ENCODE measurements around the gene SMAD6.
A peak's percentile ranks its signal among the peaks of the same experiment; 100 is the strongest.
"Not testable (repeated sequence)": the region's sequence is repeated elsewhere in the genome, so short reads cannot be mapped to it uniquely, and the experiment has no call there.

SMAD6 gene

DNA sequence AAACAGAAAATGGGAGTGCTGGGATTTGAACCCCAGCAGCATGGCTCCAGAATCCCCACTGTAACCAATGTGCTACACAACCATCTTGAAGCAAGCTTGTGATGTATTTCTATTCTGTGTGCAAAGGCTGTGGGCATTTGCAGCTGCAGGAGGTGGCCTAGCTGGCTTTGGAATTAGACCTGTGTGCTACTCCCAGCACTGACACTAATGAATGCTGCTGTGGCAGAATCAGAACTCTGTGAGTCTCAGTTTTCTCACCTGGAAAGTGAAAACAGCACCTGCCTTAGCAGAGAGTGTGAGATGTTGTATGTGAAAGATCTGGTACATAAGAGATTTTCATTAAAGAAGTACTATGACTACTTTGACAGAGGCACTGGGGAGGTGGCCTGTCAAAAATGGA lies 21.5 kb upstream of the SMAD6 start:
- in situ Hi-C loops (cut with MboI; ENCODE audit: low pct_unique_long_range_greater_than_20kb, low sequenced_read_pairs, unreplicated experiment): no loop called here
- DNase-seq (ENCODE audit: low spot score): no peak
- TF ChIP-seq, protein P1, sequence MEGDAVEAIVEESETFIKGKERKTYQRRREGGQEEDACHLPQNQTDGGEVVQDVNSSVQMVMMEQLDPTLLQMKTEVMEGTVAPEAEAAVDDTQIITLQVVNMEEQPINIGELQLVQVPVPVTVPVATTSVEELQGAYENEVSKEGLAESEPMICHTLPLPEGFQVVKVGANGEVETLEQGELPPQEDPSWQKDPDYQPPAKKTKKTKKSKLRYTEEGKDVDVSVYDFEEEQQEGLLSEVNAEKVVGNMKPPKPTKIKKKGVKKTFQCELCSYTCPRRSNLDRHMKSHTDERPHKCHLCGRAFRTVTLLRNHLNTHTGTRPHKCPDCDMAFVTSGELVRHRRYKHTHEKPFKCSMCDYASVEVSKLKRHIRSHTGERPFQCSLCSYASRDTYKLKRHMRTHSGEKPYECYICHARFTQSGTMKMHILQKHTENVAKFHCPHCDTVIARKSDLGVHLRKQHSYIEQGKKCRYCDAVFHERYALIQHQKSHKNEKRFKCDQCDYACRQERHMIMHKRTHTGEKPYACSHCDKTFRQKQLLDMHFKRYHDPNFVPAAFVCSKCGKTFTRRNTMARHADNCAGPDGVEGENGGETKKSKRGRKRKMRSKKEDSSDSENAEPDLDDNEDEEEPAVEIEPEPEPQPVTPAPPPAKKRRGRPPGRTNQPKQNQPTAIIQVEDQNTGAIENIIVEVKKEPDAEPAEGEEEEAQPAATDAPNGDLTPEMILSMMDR (IDR thresholded peaks at IDR 0.05; ENCODE audit: extremely low read depth, insufficient read depth, missing control alignments): no peak

DNA sequence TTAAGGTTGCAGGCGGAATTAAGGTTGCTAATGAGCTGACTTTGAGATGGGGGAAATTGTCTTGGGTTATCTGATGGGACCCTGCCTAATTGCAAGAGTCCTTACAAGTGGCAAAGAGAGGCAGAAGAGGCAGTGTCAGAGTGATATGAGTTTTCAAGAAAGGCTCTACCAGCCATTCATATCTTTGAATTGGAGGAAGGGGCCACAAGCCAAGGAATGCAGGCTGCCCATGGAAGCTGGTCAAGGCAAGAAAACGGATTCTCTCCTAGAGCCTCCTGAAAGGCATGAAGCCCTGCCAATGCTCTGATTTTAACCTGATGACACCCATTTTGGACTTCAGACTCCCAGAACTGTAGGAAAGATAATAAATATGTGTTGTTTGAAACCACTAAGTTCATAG lies 20.6 kb upstream of the SMAD6 start:
- in situ Hi-C loops (cut with MboI; ENCODE audit: low pct_unique_long_range_greater_than_20kb, low sequenced_read_pairs, unreplicated experiment): no loop called here
- TF ChIP-seq, protein P1 (IDR thresholded peaks at IDR 0.05; ENCODE audit: extremely low read depth, insufficient read depth, missing control alignments): no peak
- no peak for DNase-seq (ENCODE audit: low spot score)

DNA sequence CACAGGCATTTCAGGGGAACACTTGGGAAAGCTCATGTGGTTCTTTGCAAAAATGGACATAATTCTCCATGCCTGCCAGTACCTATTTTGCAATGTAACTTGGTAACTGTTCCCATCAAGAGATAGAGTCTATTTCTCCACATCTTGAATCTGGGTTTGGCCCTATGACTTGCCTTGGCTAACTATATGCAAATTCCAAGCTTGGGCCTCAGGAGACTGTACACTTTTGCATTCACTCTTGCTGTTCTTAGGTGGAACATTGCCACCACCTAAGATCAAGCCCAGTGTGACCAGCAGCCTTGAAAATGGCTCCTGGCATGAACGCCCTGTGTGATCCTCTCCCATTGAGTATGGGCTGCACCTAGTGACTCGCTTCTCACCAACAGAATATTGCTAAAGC lies 19.8 kb upstream of the SMAD6 start:
- DNase-seq (ENCODE audit: low spot score): no peak
- in situ Hi-C loops (cut with MboI; ENCODE audit: low pct_unique_long_range_greater_than_20kb, low sequenced_read_pairs, unreplicated experiment): no loop called here
- TF ChIP-seq, protein P1 (IDR thresholded peaks at IDR 0.05; ENCODE audit: extremely low read depth, insufficient read depth, missing control alignments): no peak

DNA sequence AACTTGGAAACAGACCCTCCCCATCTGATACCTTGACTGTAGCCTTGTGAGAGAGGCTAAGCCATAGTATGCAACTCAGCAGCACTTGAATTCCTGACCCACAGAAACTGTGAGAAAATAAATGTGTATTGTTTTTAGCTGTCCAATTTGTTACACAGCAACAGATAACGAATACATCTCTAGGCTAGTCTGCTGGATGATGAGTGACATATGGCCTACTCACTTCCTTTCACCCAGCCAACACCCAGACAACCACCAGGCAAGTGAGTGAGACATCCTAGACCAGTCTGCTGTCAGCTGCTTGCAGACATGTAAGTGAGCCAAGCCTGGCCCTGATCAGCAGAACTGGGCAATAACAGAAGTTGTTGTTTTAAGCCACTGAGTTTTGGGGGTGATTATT lies 19.2 kb upstream of the SMAD6 start:
- in situ Hi-C loops (cut with MboI; ENCODE audit: low pct_unique_long_range_greater_than_20kb, low sequenced_read_pairs, unreplicated experiment): no loop called here
- TF ChIP-seq, protein P1 (IDR thresholded peaks at IDR 0.05; ENCODE audit: extremely low read depth, insufficient read depth, missing control alignments): no peak
- no peak for DNase-seq (ENCODE audit: low spot score)

DNA sequence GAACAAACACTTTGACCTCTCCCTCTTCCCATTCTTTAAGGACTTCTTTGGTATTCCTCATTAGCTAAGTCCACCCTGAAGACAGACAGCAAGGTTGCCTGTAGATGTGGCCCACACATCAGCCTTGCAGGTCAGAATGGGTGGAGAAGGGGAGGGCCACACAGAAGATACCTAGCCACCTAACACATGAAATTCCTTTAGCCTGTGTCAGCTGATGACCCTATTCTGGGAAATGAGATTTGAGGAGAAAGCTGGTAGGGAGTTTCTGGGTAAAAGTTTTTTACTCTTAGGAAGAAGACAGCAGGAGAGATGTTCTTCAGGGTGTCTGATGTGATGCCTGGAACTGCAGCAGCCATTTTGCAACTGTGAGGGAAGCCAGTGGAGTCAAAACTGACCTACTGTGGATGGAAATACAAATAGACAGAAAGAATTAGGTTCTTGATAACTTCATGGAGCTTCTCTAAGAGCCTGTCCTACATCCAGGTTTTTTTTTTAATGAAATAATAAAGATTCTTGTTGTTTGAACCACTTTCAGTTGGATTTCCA lies 17.8 kb upstream of the SMAD6 start:
- TF ChIP-seq, protein P1 (IDR thresholded peaks at IDR 0.05; ENCODE audit: extremely low read depth, insufficient read depth, missing control alignments): no peak
- in situ Hi-C loops (cut with MboI; ENCODE audit: low pct_unique_long_range_greater_than_20kb, low sequenced_read_pairs, unreplicated experiment): no loop called here
- DNase-seq (ENCODE audit: low spot score): no peak

DNA sequence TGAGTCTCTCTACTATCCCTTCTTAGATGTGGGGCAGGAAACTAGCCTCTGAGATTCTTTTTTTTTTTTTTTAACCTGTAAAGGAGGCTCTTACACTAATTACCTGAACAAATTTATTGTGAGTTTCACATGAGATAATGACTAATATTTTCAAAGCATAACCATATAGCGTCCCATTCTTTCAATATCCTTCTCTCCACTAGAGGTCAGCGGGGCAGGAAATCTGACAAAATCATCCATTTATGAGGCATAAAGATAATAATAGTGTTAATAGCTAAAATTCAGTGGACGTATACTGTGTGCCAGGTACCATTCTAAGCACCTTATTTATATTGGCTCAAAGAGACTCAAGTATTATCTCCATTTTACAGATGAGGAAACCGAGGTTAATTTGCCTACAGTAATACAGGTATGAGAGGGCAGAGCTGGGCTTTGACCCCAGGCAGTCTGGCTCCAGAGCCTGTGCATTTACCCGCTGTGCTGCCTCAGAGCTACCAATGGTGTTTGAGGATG lies 16.3 kb upstream of the SMAD6 start:
- no peak for DNase-seq (ENCODE audit: low spot score)
- TF ChIP-seq, protein P1 (IDR thresholded peaks at IDR 0.05; ENCODE audit: extremely low read depth, insufficient read depth, missing control alignments): peak; percentile 21
- in situ Hi-C loops (cut with MboI; ENCODE audit: low pct_unique_long_range_greater_than_20kb, low sequenced_read_pairs, unreplicated experiment): no loop called here

DNA sequence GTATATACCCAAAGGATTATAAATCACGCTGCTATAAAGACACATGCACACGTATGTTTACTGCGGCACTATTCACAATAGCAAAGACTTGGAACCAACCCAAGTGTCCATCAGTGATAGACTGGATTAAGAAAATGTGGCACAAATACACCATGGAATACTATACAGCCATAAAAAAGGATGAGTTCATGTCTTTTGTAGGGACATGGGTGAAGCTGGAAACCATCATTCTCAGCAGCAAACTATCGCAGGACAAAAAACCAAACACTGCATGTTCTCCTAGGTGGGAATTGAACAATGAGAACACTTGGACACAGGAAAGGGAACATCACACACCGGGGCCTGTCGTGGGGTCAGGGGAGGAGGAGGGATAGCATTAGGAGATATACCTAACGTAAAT lies 11.1 kb upstream of the SMAD6 start:
- in situ Hi-C loops (cut with MboI; ENCODE audit: low pct_unique_long_range_greater_than_20kb, low sequenced_read_pairs, unreplicated experiment); DNase-seq (ENCODE audit: low spot score): not testable (repeated sequence)
